Measurements from ENCODE around the gene XRCC5.

Gene XRCC5

DNA sequence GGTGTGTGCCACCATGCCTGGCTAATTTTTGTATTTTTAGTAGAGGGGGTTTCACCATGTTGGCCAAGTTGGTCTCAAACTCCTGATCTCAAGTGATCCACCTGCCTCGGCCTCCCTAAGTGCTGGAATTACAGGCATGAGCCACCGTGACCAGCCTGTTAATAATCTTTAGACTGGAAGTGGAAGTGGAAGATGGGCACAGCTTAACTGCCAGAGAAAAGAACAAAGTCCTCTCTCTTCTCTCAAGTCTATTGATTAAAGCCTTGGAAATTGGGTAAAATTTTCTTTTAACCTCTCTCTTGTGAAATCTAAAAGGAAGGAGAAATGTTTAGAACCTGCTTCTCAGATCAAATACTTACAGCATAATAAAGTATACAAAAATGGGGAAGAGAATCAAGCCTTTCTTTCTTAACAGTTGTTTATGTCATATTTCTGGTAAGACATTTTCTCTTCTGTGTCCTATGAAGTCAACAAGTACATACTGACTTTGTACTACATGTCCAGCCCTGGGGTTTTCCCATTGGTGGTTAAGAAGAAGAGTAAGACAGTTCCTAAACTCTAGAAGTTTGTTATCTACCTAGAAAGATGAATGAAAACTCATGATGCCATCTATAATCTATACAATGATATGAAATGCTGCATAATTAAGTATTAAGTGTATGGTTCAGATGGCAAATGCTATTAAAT, 22.8 kb upstream of the XRCC5 start:
- DNase-seq: no peak

DNA sequence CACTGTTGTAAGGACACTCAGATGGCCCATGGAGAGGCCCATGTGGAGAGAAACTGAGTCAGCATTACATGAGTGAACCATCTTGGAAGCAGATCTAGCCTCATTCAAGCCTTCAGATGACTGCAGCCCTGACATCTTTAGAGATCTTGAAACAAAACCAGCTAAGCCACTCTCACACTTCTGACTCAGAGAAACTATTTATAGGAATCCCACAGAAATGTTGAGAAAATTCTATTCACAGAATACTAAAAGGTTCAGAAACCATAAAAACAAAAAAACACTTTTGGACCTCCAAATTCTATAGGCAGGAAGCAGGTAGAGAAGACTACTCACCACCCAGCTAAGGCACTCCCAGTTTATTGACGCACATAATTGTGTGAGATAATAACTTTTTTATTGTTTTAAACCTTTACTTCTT, 18.8 kb upstream of the XRCC5 start:
- DNase-seq: no peak

DNA sequence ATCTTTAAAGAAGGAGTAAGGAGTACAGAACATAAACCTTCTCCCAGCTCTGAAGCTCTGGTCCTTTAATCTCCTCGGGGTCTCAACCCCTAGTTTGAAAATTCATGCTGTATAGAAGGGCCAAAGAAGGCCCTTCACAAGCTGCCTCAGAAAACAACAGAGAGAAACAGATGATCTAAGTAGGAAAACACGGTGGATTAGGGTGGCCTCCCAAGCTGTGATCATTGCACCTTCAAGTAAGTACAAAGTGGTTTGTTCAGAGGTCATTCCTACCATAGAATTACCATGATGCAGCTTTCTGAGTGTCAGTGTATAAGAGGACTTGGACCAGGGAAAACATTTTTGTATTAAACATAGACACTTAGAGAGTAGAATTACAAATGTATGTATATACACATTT, 16.5 kb upstream of the XRCC5 start:
- no peak for DNase-seq

GRCh38 chr2:216094701-216095100, 14.4 kb upstream of the XRCC5 start:
- no peak for DNase-seq

DNA sequence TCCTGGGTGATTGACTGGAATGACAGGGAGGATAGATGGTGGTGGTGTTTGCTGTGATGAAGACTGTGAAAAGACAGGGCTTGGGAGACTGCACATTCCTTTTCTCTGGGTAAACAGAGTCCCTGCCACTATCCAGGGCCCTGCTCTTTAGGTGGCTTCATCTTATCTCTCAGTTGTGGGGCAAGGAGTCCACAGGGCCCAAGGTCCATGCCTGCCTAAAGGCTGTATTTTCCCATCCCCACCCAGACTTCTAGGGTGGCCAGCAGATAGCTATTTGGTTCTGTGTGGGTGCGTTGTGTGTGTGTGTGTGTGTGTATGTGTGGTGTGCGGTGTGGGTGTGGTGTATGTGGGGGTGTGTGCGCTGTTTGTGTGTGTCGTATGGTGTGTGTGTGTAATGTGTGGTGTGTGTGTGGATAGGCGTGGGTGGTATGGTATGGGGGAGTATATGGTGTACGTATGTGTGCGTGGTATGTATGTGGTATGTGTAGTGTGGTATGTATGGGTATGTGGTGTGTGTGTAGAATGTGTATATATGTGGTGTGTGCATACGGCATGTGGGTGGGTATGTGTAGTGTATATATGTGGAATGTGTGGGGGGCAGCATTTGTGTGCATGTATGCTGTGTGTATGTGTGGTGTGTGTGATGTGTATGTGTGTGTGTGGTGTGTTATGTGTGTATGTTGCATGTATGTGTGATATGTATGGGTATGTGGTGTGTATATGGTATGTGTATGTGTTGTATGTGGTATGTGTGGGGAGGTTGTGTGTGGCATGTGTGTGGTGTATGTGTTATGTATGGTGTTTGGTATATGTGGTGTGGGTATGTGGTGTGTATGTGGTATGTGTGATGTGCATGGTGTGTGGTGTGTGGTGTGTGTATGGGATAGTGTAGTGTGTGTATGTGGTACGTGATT, 10.5 kb upstream of the XRCC5 start:
- no peak for DNase-seq

GRCh38 chr2:216101109-216101508, 8.0 kb upstream of the XRCC5 start:
- DNase-seq: no peak

DNA sequence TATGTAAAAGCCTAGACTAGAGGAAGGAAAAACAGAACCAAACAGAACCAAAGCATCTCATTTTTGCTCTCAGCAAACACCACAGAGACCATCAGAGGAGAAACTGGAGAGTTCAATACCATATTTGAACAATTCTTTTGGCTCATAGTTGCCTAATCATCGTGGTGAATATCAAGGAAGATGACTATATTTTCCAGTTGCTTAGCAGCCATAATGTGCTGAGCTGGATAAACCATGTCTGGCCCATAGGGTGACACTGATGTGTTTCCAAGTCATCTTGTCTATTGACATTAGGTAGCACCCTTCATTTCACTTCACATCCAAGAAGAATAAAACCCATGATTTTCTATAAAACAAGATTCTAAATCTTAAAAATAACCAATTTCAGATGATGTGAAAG, 5.9 kb upstream of the XRCC5 start:
- no peak for DNase-seq

DNA sequence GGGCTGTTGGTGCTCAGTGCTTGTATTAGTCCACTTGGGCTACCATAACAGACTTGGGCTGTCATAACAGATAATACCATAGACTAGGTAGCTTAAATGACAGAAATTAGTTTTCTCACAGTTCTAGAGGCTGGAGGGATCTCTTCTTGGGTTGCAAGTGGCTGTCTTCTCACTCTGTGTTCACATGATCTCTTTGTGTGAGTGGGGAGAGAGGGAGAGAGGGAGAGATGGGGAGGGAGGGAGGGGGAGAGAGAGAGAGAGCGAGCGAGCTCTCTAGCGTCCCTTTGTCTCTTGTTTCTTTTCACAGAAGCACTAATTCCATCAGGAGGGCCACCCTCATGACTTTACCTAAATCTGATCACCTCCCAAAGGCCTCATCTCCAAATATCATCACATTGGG, 4.5 kb upstream of the XRCC5 start:
- no peak for DNase-seq

GRCh38 chr2:216107320-216107719, 1.8 kb upstream of the XRCC5 start:
- no peak for DNase-seq

DNA sequence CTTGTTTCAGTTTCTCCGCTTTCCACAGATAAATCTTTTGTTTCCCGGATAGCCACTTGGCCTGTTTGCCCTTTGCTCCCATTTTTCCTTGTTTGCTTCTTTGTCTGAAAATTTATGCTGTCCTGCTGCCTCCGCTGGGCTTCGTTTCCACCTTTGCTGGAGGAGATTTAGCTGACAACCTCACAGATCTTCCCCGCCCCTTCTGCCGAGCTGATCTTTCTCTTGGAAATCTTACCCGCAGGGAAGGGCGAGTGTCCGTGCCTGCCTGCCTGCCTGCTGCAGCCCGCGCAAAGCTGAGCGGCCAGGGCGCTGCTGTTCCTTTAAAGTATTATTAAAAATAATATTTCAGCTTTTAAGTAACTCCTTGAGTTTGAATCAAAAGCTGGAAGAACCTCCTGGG, 1.4 kb upstream of the XRCC5 start:
- DNase-seq: no peak

GRCh38 chr2:216108310-216108966, 710 bp upstream of the XRCC5 start:
- DNase-seq: no peak

- DNase-seq: no peak
Observed at GRCh38 chr2:216109962-216110614, 940 bp downstream of the XRCC5 start.

DNA sequence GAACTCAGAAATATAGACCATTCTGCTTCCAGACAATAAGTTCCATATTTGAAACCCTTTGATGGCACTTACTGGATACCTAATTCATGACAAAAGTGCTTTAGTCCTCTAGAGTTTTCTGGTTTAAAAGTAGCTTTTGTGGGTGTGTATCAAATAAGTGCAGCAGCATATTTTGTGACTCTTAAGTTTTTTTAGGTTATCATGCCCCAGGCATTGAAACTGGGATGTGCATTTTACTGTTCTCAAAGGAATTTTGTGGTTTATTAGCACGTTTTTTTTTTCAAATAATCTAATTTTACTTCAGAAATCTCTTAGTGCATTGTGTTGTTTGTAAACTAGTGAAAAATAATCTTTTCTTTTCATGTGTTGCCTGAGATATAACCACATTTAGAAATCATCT, 1.5 kb downstream of the XRCC5 start:
- no peak for DNase-seq

DNA sequence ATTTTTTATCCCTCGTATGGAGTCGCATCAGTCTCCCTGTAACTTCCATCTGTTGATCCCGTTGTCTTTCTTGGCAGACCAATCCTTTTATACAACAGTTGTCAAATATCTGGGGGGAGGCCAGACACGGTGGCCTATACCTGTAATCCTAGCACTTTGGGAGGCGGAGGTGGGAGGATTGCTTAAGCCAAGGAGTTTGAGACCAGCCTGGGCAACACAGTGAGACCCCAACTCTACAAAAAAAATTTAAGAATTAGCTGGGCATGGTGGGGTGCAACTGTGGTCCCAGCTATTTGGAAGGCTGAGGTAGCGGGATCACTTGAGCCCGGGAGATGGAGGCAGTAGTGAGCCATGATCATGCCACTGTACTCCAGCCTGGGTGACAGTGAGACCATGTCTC, 2.0 kb downstream of the XRCC5 start:
- DNase-seq: no peak

- no peak for DNase-seq
Observed at GRCh38 chr2:216112926-216113325, 3.8 kb downstream of the XRCC5 start.

GRCh38 chr2:216113572-216113971, 4.4 kb downstream of the XRCC5 start:
- DNase-seq: no peak

GRCh38 chr2:216114382-216114713, 5.2 kb downstream of the XRCC5 start:
- no peak for DNase-seq

- DNase-seq: peak; percentile 97
Observed at GRCh38 chr2:216114714-216115531, 5.8 kb downstream of the XRCC5 start.

- DNase-seq: no peak
Observed at GRCh38 chr2:216116418-216116817, 7.3 kb downstream of the XRCC5 start.

GRCh38 chr2:216117561-216118340, 8.6 kb downstream of the XRCC5 start:
- DNase-seq: no peak

GRCh38 chr2:216118474-216118873, 9.3 kb downstream of the XRCC5 start:
- DNase-seq: no peak

DNA sequence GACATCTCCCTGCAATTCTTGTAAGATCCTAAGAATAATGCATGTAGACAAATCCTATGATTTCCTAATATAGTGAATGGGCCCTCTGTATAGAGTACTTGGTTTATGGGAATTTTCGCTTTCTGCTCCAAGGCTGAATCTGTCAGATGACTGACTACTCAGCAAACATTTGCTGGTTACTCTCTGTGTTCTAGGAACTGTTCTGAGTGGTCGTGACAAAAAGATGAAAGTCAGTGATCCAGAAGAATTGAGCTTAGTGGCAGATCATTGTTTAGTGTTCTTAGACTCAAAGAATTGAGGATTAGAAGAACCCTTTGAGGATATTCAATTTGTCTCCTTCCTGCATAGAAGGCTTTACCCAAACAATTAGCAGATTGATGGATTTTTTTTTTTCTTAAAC, 10.0 kb downstream of the XRCC5 start:
- no peak for DNase-seq

All from NCI-H1105 (cell line).